HG02678 (cell line): Measurements from ENCODE around the gene GALNT10.

ENCODE experiments used
- ATAC-seq: cut with Tn5 transposase; IDR thresholded peaks from one replicate; pipeline ENCODE4 v1.9.1; 2021; ENCODE audit warnings: mild to moderate bottlenecking, moderate library complexity; ENCODE audit not compliant: unreplicated experiment

The GALNT10 gene

DNA sequence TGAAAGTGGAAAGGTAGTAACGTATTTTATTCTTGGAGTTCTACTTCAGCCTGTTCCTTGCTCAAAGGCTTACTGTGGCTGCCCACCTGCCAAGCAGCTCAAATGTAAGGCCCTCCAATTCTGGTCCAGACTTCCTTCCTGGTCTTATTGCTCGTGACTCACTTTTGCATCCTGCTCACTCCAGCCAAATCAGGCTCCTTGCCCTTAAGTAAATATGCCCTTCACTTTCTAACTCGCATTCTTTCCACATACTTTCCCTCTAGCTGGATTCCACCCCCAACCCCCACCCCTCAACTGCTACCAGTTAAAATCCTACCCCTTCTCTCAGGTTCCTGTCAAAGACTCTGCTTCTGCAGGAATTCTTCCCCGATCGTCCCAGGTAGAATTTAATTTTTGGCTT, 96.6 kb downstream of the GALNT10 start:
- no peak for ATAC-seq

DNA sequence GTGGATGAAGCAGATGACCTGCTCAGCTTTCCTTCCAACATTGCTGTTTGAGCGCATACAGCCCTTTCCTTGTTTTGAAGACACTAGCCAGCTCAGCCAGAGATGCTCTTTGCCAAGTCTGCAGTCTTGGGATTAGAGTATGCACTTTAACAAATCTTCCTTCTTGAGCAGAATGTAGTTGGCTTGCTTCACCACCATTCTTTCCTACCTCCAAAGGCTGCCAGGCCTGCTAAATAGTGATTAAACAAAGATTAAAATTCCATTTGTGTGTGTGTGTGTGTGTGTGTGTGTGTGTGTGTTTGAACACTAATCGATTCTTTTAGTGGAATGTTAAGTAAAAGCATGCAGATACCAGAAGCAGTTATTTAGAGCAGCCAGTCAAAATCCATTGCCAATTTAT, 97.6 kb downstream of the GALNT10 start:
- no peak for ATAC-seq

DNA sequence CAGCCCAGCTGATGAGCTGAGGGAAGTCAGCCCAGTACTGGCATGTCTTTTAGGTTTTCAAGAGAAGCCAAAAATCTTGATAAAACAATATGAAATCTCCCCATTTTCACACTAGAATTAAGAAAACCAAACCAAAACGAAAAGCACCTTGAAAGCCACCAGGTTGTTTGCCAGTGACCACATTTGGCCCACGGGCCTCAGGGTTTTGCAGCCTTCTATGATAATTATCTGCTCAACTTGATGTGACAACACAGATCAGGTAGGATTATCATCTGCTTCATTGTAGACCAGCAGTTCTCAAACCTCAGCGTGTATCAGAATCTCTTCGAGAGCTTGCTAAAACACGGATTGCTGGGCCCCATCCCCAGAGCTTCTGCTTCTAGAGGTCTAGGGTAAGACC, 101.4 kb downstream of the GALNT10 start:
- ATAC-seq = no peak

DNA sequence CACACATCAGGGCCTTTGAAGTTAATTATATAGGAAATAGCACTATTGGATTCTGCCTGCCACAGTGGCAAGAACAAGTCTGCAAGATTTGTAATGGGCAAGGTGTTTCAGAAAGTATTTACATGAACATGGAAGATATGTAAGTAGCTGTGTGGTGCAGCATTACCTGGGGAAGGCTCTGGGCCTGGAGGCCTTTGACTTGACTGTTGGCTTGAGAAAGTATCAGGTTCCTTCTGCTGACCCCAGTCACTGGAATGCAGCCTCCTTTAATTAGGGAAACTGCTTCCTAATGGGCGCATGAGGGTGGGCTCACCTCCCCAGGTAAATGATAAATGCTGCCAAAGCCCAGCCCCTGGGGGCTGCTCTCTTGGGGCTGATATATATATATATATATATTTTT, 102.7 kb downstream of the GALNT10 start:
- ATAC-seq = no peak

DNA sequence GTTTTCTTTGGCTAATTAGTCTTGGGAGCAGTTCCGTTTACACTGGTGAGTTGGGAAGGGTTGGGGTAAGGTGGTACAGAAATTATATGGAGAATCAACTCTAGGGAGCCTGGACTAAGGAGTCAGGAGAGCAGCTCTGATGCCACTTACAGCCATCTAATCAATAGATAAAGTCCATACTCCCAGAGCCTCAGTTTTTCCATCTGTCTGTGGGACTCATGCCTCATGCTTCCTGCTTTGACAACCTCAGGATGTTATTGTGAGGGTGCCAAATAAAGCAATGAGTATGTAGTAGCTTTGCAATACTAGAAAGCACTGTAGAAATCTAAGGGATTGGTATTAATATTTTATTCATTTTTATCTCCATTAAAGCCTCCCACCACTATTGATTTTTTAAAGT, 105.0 kb downstream of the GALNT10 start:
- ATAC-seq = no peak

DNA sequence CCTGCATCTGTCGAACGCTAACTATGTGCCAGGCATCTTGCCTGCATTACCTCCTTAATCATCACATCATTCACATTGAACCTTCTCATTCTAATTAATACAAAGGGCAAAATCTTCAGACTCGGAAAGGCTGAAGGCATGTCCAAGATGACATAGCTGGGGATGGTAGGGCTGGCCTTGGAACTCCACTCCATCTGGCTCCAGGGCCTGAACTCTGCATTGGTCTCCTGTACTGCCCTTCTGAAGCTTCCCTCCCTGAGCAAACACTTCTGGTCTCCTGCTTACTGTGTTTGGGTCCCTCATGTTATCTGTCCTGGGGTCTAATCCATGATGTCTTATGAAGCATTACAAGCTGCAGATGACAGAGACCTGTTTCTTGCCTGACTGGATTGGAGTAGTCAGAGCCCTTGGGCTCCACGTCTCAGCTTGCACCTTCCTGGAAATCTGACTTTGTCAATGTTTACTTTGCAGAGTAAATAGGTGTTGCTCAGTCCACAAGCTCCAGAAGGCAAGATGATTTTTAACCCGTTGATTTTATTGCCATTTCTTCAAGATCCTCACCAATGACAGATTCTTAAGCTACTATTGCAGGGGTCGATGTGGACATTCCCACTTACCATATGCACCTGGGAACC, 106.1 kb downstream of the GALNT10 start:
- ATAC-seq = no peak

DNA sequence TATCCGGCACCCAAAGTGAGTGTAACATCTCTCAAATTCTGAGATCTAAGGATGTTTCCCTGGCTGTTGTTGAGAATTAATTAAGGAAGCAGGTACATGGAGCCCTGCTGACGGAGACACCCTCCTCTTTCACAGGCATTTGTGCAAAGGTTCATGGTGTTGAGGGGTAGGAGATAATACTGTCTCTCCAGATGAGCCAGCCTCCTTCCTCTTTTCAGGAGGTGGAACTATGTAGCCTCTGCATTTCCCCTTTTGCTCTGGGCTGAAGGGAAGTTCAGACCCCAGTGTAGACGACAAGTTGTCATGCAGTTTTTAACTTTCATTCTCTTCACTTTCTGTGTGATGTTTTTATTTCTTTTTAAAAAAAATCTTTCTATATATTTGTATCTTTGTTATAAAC, 107.5 kb downstream of the GALNT10 start:
- ATAC-seq = no peak

DNA sequence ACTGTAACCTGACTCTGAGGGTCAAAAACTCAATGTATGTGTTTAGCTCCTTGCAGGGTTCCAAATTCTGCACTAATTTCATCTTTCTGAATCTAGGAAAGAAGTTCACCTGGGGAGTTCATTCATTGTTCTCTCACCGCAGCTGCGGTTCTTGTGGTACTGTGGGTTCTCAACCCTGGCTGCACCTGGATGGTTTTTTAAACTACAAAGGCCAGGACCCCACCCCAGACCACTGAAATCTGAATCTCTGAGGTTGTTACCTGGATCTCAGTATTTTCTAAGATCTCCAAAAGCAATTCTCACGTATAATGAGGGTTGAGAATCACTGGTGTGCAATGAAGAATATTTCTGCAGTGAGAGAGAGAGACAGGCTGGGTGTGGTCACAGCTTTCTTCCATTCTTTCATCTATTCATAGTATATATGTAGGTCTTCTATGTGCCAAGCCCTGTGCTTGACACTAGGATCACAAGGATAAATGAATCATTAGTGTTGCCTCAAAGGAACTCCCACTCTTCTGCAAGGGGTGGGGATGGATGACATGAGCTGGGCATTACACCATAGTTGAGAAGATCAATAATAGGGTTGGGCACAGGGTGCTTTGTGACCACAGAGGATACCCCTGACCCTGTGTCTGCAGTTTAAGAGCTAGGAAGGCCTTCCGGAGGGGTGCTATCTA, 109.8 kb downstream of the GALNT10 start:
- ATAC-seq = no peak

DNA sequence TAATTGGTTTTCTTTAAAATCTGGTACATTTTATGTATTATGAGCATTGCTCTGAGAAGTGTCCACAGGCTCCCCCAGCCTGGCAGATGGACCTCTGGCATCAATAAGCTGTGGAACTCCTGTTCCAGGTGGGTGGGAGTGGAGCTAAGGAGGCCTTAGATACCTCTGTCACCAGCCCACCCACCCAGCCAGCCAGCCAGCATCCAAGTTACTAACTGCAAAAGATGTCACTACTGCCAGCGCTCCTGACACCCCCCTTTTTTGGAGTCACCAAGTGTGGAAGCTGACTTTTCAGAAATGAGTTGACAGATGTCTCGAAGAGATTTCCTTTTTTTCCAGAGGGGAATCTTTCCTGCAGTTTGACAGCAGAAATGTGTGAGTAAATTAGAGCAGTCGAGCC, 111.2 kb downstream of the GALNT10 start:
- ATAC-seq = no peak

DNA sequence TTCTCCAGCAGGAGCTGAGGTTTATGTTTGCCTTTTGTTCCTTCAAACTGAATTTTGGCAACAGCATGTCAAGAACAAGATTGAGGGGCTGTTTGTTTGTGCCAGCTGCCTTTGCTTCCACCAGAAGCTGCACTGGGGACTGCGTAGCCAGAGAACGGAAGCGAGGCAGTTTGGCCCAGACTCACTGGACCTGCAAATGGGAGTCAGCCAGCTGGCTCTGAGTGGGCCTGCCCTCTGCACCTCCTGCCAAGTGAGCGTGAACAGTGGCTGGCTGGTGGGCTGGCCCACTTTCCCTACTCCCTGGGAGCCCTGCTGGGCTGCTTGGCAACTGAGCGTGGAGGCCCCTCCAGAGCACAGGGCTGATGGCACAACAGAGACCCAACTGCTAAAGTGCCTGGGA, 111.6 kb downstream of the GALNT10 start:
- ATAC-seq = no peak

DNA sequence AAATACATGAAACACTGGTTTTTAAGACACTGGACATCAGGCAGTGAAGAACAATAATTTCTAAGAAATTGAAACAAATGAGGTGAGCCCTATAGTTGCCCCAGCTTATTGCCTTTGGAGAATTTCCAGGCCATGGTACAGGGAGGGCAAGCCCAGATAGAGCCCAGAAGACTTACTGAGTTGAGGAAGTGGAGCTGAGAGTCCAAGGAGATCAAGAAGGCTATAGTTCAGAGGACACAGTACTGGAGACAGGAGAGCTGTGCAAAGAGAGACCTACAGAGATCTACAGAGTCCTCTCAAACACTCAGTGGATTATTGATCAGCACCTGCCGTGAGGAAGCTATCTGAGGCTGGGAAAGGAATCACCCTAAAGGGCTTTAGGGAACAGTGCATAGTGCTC, 112.6 kb downstream of the GALNT10 start:
- no peak for ATAC-seq

DNA sequence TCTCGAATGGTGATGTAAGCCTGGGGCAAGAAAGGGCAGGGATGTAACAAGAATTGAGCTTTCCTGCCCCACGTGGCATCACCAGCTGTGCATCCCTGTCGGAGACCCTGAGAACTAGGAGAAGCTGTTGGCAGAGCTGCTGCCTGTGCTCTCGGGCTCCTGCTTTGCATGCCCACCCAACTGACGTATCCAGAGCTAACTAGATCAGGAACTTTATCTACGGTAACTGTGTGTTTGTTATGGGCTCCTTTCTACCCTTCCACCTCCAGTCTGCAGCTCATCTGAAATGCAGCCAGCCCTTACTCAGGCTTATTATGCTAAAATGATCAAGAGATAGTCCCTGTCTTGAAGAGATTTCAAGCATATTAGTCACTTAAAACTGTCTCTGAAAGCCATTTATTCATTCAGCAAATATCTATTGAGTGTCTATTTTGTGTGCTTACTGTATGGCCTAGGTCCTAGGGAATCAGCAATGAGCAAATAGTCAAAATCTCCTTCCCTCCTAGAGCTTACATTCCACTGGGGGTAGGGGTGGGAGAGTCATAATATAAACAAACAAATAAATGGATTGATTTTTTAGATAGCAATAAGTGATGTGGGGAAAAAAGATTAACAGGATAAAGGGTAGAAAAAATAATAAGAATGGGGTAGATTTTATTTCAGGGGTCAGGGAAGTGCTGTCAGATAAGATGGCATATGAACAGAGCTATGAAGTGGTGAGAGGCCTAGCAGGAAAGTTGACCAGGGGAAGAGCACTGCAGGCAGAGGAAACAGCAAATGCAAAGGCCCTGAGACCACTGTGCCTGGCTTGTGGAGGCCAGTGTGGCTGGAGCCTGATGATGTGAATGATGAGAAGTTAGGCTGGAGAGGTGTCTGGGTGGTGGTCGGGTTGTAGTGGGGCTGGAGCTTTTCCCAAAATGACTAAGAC, 118.2 kb downstream of the GALNT10 start:
- no peak for ATAC-seq

DNA sequence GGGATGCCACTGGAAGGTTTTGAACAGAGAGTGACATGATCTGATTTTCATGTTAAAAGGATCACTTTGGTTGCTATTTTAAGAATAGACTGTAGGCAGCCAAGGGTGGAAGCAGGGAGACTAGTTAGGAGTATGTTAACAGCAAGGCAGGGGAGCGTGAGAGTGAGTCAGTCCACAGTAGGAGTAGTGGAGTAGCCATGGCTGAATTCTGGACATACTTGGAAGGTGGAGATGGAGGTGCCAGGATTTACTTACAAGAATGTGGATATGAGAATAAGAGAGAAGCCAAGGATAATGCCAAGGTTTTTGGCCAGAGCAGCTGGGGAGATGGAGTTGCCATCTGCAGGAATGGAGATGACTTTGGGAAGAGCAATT, 118.8 kb downstream of the GALNT10 start:
- no peak for ATAC-seq

DNA sequence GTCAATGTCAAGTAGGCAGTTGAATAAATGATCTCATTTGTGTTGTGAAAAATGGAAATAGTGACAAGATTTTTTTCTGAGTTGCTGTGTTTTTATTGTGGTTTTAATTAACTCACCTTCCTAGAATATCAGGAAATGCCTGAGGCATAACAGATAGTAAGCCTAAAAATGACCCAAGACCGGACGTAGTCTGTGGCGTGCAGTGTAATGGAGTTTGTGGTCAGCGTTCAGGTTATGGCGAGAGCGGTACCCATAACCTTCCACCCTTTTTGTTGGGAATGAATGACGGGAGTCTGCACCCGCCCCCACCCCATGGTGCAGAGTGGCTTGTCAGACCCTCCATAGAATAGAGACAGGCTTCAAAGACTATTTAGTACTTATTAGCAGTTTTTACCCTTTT, 119.3 kb downstream of the GALNT10 start:
- ATAC-seq = no peak

DNA sequence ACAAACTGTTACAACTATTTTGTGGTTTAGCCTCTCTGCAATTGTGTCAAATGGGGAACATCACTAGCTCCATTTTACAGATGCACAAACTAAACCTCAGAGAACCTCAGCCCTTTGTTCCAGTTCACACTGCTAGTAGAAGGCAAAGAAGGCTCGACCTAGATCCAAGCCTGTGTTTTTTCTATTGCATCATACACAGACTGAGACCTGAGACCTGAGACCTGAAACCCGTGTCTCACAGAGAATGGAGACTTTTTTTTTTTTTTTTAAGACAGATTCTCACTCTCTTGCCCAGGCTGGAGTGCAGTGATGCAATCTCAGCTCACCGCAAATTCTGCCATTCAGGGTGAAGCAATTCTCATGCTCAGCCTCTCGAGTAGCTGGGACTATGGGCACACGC, 120.8 kb downstream of the GALNT10 start:
- ATAC-seq = no peak

DNA sequence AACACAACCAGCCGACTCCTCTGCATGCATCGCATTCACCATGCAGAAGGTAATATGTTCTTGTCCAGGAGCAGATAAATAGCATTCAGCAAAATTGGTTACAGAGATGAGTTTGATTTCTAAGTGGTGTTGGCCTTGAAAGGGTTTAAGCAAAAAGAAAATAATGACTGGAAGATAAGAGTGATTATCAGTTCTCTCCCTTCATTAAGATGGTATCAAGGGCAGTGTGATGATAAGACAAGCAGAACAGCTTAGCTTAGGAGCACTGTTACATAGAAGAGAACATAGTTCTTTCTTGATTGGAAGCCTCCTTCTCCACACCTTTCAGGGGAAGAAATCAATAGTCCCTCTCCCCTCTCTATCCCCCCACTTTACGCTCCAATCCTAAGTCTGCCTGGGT, 121.5 kb downstream of the GALNT10 start:
- ATAC-seq = no peak

DNA sequence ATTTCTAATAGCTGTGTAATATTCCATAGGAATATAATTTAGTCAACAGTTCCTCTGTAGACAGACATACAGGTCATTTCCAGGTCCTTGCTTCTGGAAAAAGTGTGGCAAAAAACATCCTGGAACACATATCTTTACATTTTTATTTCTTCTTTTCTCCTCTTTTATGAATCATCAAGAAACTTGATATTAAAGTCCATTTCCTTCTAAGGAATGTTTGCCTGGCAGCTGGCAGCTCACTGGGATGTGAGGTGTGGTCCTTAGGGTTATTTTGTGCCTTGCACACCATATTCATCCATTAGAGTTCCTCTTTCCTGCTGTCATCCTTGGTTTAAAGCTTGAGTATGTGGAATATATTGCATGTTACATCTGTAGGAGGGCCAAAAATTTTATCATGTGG, 122.0 kb downstream of the GALNT10 start:
- no peak for ATAC-seq

DNA sequence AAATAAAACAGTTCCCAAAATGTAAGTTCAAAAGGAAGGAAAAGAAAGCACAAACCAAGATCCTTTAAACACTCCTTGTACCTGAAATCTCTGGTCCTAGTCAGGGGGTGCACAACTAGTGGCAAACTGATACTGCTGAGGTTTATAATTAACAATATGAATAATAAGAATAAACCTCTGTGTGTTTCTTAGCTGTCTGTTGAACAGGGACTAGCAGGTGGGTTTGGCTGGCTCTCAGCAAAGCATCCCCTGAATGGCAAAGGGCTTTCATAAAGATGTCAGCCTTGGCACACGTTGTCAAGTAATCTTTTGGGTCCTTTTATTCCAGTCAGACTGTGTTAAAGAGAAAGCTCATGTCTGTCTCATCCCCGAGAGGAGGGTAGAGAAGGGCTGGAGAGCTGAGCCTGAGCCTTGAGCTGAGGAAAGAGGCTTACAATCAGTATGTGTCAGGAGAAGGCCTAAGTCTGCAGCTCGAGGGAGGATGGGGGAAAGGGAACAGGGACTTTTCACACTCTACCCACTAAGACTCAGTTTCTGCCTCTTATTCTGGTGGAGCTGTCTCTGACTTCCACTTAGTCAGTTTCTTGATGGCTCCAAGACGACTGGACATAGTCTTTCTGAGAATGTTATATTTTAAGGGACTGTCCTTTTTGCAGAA, 123.0 kb downstream of the GALNT10 start:
- peak; percentile 52 for ATAC-seq

DNA sequence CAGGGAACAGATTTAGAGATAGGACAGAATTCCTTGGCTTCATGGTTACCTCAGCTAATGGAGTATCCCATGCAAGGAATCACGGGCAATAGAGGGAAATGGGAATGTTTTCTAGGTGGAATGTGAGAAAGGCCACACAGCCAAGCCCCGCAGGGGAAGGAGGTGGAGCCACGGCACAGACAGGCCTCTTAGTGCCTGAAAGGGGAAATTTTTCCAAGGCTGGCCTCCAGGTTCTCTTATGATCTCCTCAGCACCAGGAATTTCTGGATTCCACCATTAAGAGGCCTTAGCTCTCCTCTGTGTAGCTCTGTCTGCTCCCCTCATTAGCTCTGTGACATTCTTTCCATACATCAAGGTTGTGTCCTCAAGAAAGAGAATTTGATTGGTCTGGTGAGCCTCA, 124.7 kb downstream of the GALNT10 start:
- no peak for ATAC-seq

DNA sequence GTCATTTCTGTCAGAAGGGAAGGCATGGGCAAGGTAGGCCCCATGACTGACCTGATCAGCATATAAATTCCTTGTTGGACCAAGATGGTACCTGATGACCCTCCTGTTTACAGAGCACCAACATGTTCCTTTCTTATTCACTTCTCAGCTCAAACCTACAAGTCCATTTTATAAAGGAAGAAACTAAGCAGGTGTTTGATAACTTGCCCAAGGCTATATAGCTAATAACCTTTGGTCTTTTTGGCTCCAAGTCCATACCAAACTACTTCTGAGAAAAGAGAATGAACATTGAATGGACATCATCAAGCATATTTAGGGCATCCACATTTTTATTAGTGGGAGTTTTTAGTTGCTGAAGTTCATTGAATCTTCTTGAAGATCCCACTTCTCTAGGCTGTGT, 125.2 kb downstream of the GALNT10 start:
- ATAC-seq = no peak

DNA sequence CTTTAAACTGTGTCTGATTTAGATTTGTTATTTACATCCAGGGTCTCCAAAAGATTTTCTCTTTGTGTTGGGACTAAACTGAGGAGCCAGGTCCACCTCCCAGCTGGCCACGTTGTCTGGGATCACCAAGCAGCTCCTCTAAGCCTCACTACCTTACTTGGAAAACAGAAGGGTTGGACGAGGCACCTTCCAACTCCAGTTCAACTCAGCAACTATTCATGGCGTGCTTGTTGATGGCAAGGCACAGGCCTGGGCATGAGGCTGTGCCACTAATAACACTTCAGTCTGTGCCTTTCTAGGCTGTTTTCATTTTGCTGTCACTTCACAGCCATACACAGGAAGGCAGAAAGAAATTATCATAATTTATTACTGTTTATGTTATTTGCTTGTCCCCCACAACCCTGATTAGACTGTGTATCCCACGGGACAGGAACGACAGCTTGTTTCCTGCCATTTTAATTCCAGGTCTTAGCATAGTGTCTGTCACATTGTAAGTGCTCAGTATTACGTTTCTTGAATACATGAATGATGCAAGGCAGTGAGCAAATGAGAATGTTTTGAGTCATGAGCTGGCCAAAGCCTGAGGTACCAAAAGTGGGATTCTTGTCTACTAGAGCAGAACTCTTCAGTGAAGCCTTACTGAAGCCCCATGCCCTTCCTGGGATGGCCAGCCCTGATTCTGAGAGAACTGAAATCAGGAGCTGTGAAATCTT, 125.8 kb downstream of the GALNT10 start:
- no peak for ATAC-seq
